Colonic mucosa (tissue), 4 donors: ENCODE measurements around the gene STK32B. TPM values are rescaled to one million over a fixed set of nuclear protein-coding genes. Genes with fewer than 3 reads are reported as not detected.

Experiments
- DNase-seq: peaks from one replicate; pipeline ENCODE4 v3.0.0-alpha.2; 2020
- H3K27ac ChIP-seq: fragments of 200-600 bp; one replicate; pipeline ENCODE4 v1.8.0; 2021
- H3K27me3 ChIP-seq: fragments of 200-600 bp; one replicate; pipeline ENCODE4 v1.8.0; 2021
- H3K36me3 ChIP-seq: fragments of 200-600 bp; one replicate; pipeline ENCODE4 v1.8.0; 2021
- H3K4me1 ChIP-seq: fragments of 200-600 bp; one replicate; pipeline ENCODE4 v1.8.0; 2021; ENCODE audit warnings: mild to moderate bottlenecking
- H3K4me3 ChIP-seq: fragments of 200-600 bp; one replicate; pipeline ENCODE4 v1.8.0; 2021
- H3K9ac ChIP-seq, 2 donors: one replicate each; pipeline ENCODE4 v1.7.0; 2013; ENCODE audit warnings: control low read depth in 2 of 2, low read depth in 2 of 2, low read length in 2 of 2
- H3K9me3 ChIP-seq: fragments of 200-600 bp; one replicate; pipeline ENCODE4 v1.8.0; 2021
- CTCF ChIP-seq: fragments of 200-600 bp; IDR thresholded peaks from one replicate; pipeline ENCODE4 v1.8.0; 2022; ENCODE audit warnings: antibody characterized with exemption, mild to moderate bottlenecking
- intact Hi-C: fragments of 100-400 bp; cut with DNase I; formaldehyde crosslinking; loops from one replicate; pipeline ENCODE4 v1.14.1; 2022
- total RNA-seq, 2 donors: library from RNA; stranded (reverse); fragmentation: NEBNext Ultra II Directional in 1 of 2; extraction: Animal tissue kit (Norgen Biotek cat#: 25700) in 1 of 2; gene quantifications; one replicate each; pipeline ENCODE4 v1.2.1, GENCODE V29; 2021
- donor health status: healthy.
- donor health status: DM: no; HTN: no; CAD: no.
- donor health status: DM: no; HTN: no; CAD: no.

STK32B gene
- total RNA-seq, 2 donors from 2014 or later = 0.64 to 0.82 TPM

- no peaks in the 10 kb centered on the region for H3K9me3 ChIP-seq
- no peak overlapping the region for H3K4me3 ChIP-seq
- no peaks in the 10 kb centered on the region for H3K4me1 ChIP-seq
- H3K27ac ChIP-seq = no peak overlapping the region
- intact Hi-C loops = no loop called here
- TF ChIP-seq CTCF = no peak
- no peaks in the 10 kb centered on the region for H3K27me3 ChIP-seq
- no peaks in the 10 kb centered on the region for H3K36me3 ChIP-seq
- no peak overlapping the region for H3K9ac ChIP-seq
- DNase-seq = no peak
Measured at GRCh38 chr4:5030927-5031326, 20.4 kb upstream of the STK32B start.

- no peak for TF ChIP-seq CTCF
- Histone ChIP-seq H3K4me3 (no peak overlapping the region), H3K4me1 (no peaks in the 10 kb centered on the region), H3K9ac (no peak overlapping the region), H3K9me3 (no peaks in the 10 kb centered on the region), H3K27me3 (no peaks in the 10 kb centered on the region), H3K36me3 (no peaks in the 10 kb centered on the region), H3K27ac (no peak overlapping the region)
- intact Hi-C loops = no loop called here
- DNase-seq = no peak
Measured at GRCh38 chr4:5032813-5033212, 18.5 kb upstream of the STK32B start.

- Histone ChIP-seq H3K4me3 (no peak overlapping the region), H3K27ac (no peak overlapping the region), H3K27me3 (no peaks in the 10 kb centered on the region), H3K36me3 (no peaks in the 10 kb centered on the region), H3K9ac (no peak overlapping the region), H3K9me3 (no peaks in the 10 kb centered on the region), H3K4me1 (no peaks in the 10 kb centered on the region)
- TF ChIP-seq CTCF = no peak
- no peak for DNase-seq
- intact Hi-C loops = no loop called here
Measured at GRCh38 chr4:5033281-5033841, 17.9 kb upstream of the STK32B start.

GRCh38 chr4:5034206-5034605 lies 17.1 kb upstream of the STK32B start:
- no peaks in the 10 kb centered on the region for H3K9me3 ChIP-seq
- no peaks in the 10 kb centered on the region for H3K4me1 ChIP-seq
- no peak overlapping the region for H3K4me3 ChIP-seq
- no peak overlapping the region for H3K9ac ChIP-seq
- no peak for DNase-seq
- no peaks in the 10 kb centered on the region for H3K27me3 ChIP-seq
- no peaks in the 10 kb centered on the region for H3K36me3 ChIP-seq
- intact Hi-C loops = no loop called here
- H3K27ac ChIP-seq = no peak overlapping the region
- TF ChIP-seq CTCF = no peak

- H3K27me3 ChIP-seq = no peaks in the 10 kb centered on the region
- no peak overlapping the region for H3K27ac ChIP-seq
- no peaks in the 10 kb centered on the region for H3K36me3 ChIP-seq
- H3K9me3 ChIP-seq = no peaks in the 10 kb centered on the region
- intact Hi-C loops = no loop called here
- H3K4me3 ChIP-seq = no peak overlapping the region
- DNase-seq = no peak
- H3K9ac ChIP-seq = no peak overlapping the region
- TF ChIP-seq CTCF = no peak
- H3K4me1 ChIP-seq = no peaks in the 10 kb centered on the region
Measured at GRCh38 chr4:5036239-5036638, 15.0 kb upstream of the STK32B start.
